ENCODE results near the gene APEH.

The APEH gene

DNA sequence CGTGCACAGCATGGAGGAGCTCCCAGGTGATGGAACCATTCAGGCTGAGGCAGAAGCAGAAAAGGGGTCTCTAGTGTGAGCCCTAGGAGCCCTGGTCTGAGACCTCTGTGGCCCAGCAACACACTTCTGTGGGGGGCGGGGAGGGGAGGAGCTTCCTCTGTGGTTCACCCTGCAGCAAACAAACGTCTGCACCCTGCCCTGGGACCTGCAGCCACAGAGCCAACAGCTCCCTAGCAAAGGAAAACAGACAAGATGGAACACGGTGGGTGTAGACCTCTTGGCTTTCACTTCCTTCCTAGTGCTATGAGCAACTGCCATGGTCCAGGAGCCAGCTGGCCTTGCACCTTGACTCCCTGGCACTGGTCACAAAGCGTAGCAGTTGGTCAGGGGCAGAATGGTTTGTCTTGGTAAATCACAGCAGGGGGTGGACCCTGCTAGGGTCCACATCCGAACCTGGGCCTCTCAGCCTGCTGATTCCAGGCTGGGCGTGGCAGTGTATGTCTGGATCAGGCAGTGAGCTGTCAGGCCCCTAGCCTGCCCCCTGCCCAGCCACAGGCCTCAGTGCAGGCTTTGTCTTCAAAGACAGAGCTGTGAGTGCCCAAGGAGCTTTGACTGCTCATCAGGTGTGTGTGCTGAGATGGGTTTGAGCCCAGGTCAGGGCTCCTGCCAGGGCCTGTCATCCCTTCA is 38.6 kb downstream of the APEH start:
- Mint-ChIP-seq H3K27ac (no peak overlapping the region), H3K4me3 (no peak overlapping the region), H3K9me3 (no peaks in the 10 kb centered on the region), H3K27me3 (ENCODE audit: low read depth) (no peaks in the 10 kb centered on the region), H3K36me3 (ENCODE audit: low read depth) (peaks cover 6% of the 10 kb centered on the region), H3K4me1 (ENCODE audit: low read depth) (peaks cover 12% of the 10 kb centered on the region)
- no peak for DNase-seq (ENCODE audit: low spot score)

DNA sequence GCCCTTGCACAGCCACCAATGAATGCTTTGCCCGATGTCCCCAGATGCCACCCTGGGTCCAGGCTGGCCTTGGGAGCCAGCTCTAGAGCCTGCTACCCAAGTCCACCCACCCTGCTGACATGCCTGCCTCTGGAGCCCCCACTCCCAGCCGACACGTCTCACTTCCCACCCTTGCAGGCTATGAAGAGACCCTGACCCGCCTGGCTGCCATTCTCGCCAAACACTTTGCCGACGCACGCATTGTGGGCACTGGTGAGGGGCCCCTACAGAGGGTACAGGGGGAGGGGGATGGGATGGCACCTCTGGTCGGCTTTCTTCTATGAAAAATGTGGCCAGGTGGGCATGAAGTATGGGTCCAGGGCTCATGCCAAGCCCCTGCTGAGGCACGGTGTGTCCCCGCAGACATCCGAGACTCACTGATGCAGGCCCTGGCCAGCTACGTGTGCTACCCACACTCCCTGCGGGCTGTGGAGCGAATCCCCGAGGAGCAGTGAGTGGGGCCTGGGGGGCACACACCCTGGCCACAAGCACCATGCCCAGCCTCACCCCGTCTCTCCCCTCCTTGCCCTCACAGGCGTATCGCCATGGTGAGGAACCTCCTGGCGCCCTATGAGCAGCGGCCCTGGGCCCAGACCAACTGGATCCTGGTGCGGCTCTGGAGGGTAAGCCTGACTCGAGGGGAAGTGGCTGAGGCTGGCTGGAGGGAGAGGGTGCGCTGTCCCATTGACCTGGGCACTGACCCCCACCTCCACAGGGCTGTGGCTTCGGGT is 39.4 kb downstream of the APEH start:
- Mint-ChIP-seq H3K4me1 (ENCODE audit: low read depth) (peaks cover 13% of the 10 kb centered on the region), H3K9me3 (no peaks in the 10 kb centered on the region), H3K36me3 (ENCODE audit: low read depth) (peaks cover 7% of the 10 kb centered on the region), H3K27me3 (ENCODE audit: low read depth) (no peaks in the 10 kb centered on the region), H3K27ac (no peak overlapping the region), H3K4me3 (no peak overlapping the region)
- DNase-seq (ENCODE audit: low spot score) = no peak

DNA sequence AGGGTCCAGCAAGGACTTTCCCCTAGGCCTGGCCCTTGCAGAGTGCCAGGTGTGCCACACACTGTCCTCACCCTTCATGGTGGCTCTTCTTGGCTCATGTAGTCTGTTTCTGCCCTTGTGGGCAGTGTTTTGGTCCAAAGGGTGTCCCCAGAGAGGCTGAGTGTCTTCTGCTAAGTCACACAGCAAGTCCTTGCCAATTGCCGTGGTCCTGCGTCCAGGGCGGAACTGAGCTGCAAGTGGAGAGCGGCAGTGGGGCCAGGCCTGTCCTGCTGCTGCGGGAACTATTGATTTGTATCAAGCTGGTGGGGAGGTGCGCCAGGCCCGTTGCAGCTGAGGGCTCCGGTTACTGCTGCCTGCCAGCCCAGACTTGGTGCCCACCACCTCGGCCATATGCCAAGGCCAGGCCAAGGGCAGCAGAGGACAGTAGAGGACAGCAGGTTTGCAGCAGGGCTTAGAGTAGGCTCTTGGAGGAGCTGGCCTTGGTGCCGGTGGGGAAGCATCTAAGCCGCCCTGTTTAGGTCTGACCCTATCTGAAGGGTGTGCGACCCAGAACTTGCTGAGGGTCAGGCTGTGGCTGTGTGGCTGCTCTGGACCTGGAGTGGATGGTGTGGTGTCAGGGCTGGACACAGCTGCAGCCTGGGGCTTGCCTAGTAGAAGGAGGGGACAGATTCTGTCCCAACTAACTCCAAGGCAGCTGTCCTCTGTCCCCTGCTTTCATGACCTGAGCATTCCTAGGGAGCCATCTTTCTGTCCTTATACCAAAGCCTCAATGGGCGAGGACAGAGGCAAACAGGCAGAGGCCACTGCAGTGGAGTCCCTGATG is 40.8 kb downstream of the APEH start:
- no peaks in the 10 kb centered on the region for H3K9me3 Mint-ChIP-seq
- peaks cover 12% of the 10 kb centered on the region for H3K36me3 Mint-ChIP-seq (ENCODE audit: low read depth)
- no peak overlapping the region for H3K27ac Mint-ChIP-seq
- H3K4me3 Mint-ChIP-seq = no peak overlapping the region
- H3K4me1 Mint-ChIP-seq (ENCODE audit: low read depth) = peaks cover 26% of the 10 kb centered on the region
- DNase-seq (ENCODE audit: low spot score) = no peak
- H3K27me3 Mint-ChIP-seq (ENCODE audit: low read depth) = no peaks in the 10 kb centered on the region

DNA sequence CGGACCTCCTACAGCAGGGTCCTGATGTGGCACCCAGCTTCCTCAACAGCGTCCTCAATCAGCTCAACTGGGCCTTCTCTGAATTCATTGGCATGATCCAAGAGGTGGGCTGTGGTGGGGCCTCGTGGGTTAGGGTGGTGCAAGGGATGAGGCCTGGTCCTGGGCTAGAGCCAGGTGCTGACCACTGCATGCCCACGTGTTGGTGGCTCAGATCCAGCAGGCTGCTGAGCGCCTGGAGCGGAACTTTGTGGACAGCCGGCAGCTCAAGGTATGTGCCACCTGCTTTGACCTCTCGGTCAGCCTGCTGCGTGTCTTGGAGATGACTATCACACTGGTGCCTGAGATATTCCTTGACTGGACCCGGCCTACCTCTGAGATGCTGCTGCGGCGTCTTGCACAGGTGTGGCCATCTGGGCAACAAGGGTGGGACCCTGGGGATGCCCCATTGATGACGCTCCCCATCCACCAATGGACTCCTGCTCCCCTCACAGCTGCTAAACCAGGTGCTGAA is 41.5 kb downstream of the APEH start:
- Mint-ChIP-seq H3K4me3 (no peak overlapping the region), H3K27ac (no peak overlapping the region), H3K36me3 (ENCODE audit: low read depth) (peaks cover 13% of the 10 kb centered on the region), H3K4me1 (ENCODE audit: low read depth) (peaks cover 27% of the 10 kb centered on the region), H3K27me3 (ENCODE audit: low read depth) (no peaks in the 10 kb centered on the region), H3K9me3 (no peaks in the 10 kb centered on the region)
- no peak for DNase-seq (ENCODE audit: low spot score)

DNA sequence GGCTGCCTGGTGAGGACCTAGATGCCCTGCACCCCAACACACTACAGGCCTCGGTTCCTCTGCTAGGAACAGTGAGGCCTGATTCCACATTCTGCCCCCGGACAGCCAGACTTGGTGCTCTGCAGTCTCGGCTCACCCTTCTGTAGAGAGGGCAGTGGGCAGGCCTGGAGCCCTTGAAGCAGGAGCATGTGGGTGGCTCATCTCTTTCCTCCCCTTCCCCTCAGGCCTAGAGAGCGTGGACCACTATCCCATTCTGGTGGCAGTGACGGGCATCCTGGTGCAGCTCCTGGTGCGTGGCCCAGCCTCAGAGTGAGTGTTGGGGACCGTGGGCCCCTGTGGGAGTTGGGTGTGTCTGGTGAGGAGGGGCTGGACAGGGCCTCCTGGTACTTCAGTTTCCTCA is 42.0 kb downstream of the APEH start:
- no peaks in the 10 kb centered on the region for H3K9me3 Mint-ChIP-seq
- no peak for DNase-seq (ENCODE audit: low spot score)
- no peak overlapping the region for H3K4me3 Mint-ChIP-seq
- H3K4me1 Mint-ChIP-seq (ENCODE audit: low read depth) = peaks cover 26% of the 10 kb centered on the region
- H3K27ac Mint-ChIP-seq = no peak overlapping the region
- H3K27me3 Mint-ChIP-seq (ENCODE audit: low read depth) = no peaks in the 10 kb centered on the region
- H3K36me3 Mint-ChIP-seq (ENCODE audit: low read depth) = peaks cover 18% of the 10 kb centered on the region

DNA sequence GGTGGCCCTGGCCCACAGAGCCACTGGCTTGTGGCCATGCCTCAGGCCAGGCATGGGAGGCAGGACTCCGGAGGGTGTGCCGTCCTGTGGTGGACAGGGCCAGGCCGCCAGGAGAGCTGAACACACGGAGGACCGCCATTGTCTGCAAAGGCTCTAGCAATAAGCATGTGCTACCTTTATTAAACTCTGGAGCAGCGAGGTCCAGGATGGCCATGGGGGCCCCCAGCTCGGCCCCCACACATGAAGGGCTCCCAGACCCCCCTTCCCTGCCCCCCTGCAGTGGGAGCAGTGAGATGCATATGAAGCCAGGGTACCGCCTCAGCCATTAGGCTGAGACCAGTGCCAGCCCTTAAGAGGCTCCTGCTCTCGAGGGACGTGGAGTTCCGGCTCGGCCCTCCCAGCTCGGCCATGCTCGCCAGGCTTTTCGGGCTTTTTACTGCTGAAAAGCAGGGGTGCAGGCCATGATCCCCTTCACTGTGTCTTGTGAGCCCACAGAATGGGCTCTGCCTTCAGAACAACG is 42.6 kb downstream of the APEH start:
- Mint-ChIP-seq H3K4me1 (ENCODE audit: low read depth) (peaks cover 23% of the 10 kb centered on the region), H3K9me3 (no peaks in the 10 kb centered on the region), H3K4me3 (no peak overlapping the region), H3K27ac (no peak overlapping the region), H3K27me3 (ENCODE audit: low read depth) (no peaks in the 10 kb centered on the region), H3K36me3 (ENCODE audit: low read depth) (peaks cover 21% of the 10 kb centered on the region)
- no peak for DNase-seq (ENCODE audit: low spot score)

DNA sequence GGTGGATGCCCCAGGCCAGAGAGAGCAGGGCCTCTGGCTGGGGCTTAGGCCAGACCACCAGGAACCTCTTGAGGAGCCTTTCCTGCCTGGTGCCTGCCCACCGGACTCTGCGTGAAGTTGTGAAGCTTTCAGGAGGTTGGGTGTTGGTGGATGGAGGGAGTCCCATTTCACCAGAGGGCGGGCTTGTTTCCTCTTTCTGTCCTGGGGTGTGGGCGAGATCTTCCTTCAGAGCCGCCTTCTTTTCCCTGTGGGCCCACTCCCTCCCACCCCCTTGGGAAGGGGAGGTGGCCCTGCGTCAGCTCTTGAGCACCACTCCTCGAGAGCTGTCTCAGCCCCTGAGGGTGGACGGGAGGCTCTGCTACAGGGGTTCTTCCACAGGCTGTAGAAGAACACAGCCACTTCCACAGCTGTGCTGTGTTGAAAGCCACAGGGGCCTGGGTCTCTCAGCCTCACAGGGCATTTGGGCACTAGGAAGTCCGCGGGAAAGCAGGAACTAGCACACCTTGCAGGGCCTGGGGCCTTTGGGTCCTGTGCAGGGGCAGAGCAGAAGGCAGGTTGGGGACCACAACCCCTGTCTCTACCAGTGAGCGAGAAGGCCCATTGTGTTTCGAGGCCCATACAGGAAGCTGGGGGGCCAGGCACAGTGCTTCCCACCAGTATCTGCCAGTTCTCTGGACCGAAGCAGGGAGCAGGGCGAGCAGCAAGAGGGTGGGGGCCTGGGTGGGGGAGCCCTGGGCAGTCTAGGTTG is 43.2 kb downstream of the APEH start:
- no peak for DNase-seq (ENCODE audit: low spot score)
- Mint-ChIP-seq H3K27ac (no peak overlapping the region), H3K36me3 (ENCODE audit: low read depth) (peaks cover 27% of the 10 kb centered on the region), H3K27me3 (ENCODE audit: low read depth) (no peaks in the 10 kb centered on the region), H3K4me3 (no peak overlapping the region), H3K4me1 (ENCODE audit: low read depth) (peaks cover 24% of the 10 kb centered on the region), H3K9me3 (no peaks in the 10 kb centered on the region)

DNA sequence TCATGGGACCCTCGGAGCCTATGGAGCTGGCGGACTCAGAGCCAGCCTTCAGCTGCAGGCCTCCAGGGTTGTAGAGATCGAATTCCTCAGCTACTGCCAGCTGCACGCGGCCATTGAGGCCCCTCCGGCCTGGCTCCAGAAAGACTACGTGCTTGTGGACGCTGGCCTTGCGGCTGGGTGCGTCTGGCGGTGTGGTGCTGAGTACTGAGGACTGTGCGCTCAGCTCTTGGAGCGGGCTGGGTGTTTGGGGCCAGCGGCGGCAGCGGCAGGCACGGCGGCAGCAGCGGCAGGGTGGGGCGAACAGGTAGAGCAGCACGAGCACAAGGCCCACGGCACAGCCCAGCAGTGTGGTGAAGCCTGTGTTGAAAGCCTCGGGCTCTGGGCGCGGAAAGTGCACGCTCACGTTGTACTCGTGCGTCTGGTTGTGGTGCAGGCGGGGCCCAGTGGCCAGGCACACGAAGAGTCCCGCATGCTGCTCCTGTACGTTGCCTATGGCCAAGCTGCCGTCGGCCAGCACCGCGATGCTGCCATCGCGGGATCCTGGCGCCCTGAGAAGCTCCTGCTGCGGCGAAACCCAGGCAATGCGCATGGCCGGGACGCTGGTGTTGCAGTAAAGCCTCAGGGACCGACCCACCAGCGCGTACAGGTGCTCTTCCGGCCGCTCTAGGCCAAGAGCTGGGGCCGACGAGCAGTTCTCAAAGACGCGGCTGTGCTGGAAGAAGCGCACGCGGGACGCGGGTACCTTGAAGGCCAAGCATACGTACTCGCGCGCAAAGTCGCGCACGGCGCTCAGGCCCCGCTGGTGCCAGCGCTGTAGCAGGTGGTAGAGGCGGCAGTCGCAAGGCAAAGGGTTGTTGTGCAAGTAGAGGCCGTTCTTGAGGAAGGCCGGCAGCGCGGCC is 44.1 kb downstream of the APEH start:
- Mint-ChIP-seq H3K36me3 (ENCODE audit: low read depth) (peaks cover 34% of the 10 kb centered on the region), H3K4me3 (peak overlapping the region; percentile 86), H3K27ac (peak overlapping the region; percentile 26), H3K9me3 (no peaks in the 10 kb centered on the region), H3K27me3 (ENCODE audit: low read depth) (no peaks in the 10 kb centered on the region), H3K4me1 (ENCODE audit: low read depth) (peaks cover 24% of the 10 kb centered on the region)
- no peak for DNase-seq (ENCODE audit: low spot score)

DNA sequence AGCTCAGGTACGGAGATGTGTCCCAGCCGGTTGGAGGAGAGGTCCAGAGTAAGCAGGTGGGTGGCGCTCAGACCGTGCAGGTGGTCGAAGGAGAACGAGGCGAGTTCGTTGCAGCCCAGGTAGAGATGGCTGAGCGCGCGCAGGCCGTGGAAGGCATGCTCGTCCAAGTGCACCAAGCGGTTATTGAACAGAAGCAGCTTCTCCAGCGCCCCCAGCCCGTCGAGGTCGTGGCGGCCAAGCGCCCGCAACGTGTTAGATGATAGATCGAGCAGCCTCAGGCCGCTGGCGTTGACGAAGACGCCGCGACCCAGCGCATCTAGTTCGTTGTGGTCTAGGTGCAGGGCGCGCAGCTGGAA is 44.7 kb downstream of the APEH start:
- H3K27ac Mint-ChIP-seq = peak overlapping the region; percentile 26
- no peak for DNase-seq (ENCODE audit: low spot score)
- H3K4me1 Mint-ChIP-seq (ENCODE audit: low read depth) = peaks cover 24% of the 10 kb centered on the region
- no peaks in the 10 kb centered on the region for H3K9me3 Mint-ChIP-seq
- peak overlapping the region; percentile 86 for H3K4me3 Mint-ChIP-seq
- H3K36me3 Mint-ChIP-seq (ENCODE audit: low read depth) = peaks cover 35% of the 10 kb centered on the region
- no peaks in the 10 kb centered on the region for H3K27me3 Mint-ChIP-seq (ENCODE audit: low read depth)

DNA sequence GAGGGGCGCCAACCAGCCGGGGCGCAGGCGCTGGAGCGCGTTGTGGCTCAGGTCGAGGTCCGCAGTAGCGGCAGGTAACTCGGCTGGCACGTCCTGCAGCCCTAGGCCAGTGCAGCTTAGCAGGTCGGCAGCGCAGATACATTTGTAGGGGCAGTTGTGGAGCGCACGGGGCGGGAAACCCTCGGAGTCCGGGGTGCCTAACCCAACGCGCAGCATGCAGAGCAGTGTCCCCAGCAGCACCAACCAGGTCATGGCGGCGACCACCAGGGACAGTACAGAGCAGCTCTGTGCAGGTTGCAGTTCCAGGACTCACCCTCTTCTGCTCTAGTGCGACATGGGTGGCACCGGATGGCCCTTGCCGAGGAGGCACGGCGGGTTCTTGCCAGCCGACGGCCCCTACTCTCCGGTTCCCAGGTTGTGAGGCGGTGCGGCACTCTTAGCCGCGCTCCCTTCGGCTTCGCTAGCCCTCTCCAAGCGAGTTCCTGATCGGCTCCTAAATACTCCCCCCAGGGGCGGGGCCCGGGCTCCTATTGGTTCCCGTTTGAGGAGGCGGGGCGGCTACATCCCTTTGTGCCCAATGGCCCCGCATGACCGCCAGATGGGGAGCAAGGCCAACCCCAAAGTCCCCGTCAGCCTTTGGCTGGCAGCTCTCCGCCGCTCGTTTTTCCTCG is 45.2 kb downstream of the APEH start, which contains the start of gene AMIGO3:
Gene AMIGO3 (minus strand): TSS at position 471 of the 671 bp plus-strand sequence. CDS start 219 bp downstream, at position 252.
- H3K9me3 Mint-ChIP-seq = no peaks in the 10 kb centered on the region
- no peaks in the 10 kb centered on the region for H3K27me3 Mint-ChIP-seq (ENCODE audit: low read depth)
- H3K27ac Mint-ChIP-seq = peak within 1 kb of the TSS; percentile 83
- H3K36me3 Mint-ChIP-seq (ENCODE audit: low read depth) = peaks cover 37% of the 10 kb centered on the region
- H3K4me3 Mint-ChIP-seq = peak within 1 kb of the TSS; percentile 86
- DNase-seq (ENCODE audit: low spot score) = peak; percentile 91
- peaks cover 27% of the 10 kb centered on the region for H3K4me1 Mint-ChIP-seq (ENCODE audit: low read depth)

DNA sequence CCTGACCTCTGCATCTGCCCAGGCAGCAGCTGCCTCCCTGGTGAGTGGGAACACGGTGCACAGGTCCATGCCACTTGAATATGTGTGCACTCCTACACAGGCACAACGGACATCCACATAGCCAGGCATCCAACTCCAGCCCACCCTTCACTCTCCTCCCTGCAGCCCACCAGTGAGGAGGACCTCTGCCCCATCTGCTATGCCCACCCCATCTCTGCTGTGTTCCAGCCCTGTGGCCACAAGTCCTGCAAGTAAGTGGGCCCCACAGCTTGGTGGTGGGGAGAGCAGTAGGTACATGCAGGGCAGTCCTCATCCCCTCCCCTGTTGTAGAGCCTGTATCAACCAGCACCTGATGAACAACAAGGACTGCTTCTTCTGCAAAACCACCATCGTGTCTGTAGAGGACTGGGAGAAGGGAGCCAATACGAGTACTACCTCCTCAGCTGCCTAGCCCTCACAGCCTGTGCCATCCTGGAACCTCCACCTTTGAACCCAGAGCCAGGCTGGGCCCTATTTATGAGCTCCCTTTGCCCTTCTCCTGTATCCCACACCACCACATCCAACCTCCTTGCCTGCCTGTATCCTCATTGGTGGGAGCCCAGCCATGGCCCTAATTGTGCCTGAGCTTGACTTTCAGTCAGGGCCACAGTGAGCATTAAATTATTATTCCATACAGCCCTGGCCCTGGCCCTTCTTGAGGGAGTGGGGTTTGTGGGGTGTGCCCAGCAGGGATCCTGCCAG is 46.9 kb downstream of the APEH start:
- H3K4me3 Mint-ChIP-seq = no peak overlapping the region
- DNase-seq (ENCODE audit: low spot score) = no peak
- peak overlapping the region; percentile 12 for H3K27ac Mint-ChIP-seq
- H3K4me1 Mint-ChIP-seq (ENCODE audit: low read depth) = peaks cover 32% of the 10 kb centered on the region
- no peaks in the 10 kb centered on the region for H3K9me3 Mint-ChIP-seq
- H3K27me3 Mint-ChIP-seq (ENCODE audit: low read depth) = no peaks in the 10 kb centered on the region
- peaks cover 31% of the 10 kb centered on the region for H3K36me3 Mint-ChIP-seq (ENCODE audit: low read depth)

DNA sequence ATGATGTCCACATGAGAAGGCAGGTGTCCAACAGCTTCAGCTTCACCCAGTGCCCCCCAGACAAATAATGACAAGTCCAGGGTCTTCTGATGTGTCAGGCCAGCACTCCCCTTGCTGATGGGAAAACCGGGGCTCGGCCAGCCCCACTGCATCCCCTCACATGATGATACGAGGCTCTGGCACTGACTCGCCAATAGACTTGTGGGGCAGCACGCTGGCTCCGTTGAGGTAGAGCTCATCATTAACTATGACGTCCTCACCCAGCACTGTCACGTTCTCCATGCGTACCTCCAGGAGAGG is 47.4 kb downstream of the APEH start:
- Mint-ChIP-seq H3K27ac (no peak overlapping the region), H3K4me3 (peak overlapping the region; percentile 21), H3K27me3 (ENCODE audit: low read depth) (no peaks in the 10 kb centered on the region), H3K36me3 (ENCODE audit: low read depth) (peaks cover 31% of the 10 kb centered on the region), H3K9me3 (no peaks in the 10 kb centered on the region), H3K4me1 (ENCODE audit: low read depth) (peaks cover 32% of the 10 kb centered on the region)
- no peak for DNase-seq (ENCODE audit: low spot score)

Measured in T-helper 2 cell treated with Interferon-gamma antibody and Interleukin-4, amounts not matched to agents 5 μg/mL and 100 μg/mL, for 36 hours (primary cell).